Adrenal gland (tissue), 5 donors: ENCODE results near the gene DNAH8.

ENCODE experiments used
- CTCF ChIP-seq, 6 experiments: fragments of 450-650 bp in 4 of 6; fragments of 200-600 bp in 2 of 6; sonication (generic) in 1 of 6; IDR thresholded peaks; 1 replicate in 5 of 6; 2 replicates in 1 of 6; pipeline versions ENCODE4 v1.5.1 to v1.8.0; 2016 to 2021; ENCODE audit warnings: antibody characterized with exemption in 6 of 6, mild to moderate bottlenecking in 2 of 6, moderate library complexity in 1 of 6
- POLR2A ChIP-seq, 2 donors: fragments of 450-650 bp; IDR thresholded peaks; one replicate each; pipeline ENCODE4 v1.6.1; 2017; ENCODE audit warnings: antibody characterized with exemption in 2 of 2, mild to moderate bottlenecking in 2 of 2, moderate library complexity in 1 of 2
- donor health status: DM: no; HTN: no; CAD: no.

- TF ChIP-seq CTCF (IDR thresholded peaks at IDR 0.05) (no peak), POLR2A (IDR thresholded peaks at IDR 0.05) (no peak)
These were observed 332.6 kb downstream of the DNAH8 start for GRCh38 chr6:39047434-39048327.
